ENCODE results near the gene SPANXB1.
"Not testable (repeated sequence)": the region's sequence is repeated elsewhere in the genome, so short reads cannot be mapped to it uniquely, and the experiment has no call there.

Gene SPANXB1, protein sequence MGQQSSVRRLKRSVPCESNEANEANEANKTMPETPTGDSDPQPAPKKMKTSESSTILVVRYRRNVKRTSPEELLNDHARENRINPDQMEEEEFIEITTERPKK
- 0 reads per million in 4 donors for total RNA-seq

DNA sequence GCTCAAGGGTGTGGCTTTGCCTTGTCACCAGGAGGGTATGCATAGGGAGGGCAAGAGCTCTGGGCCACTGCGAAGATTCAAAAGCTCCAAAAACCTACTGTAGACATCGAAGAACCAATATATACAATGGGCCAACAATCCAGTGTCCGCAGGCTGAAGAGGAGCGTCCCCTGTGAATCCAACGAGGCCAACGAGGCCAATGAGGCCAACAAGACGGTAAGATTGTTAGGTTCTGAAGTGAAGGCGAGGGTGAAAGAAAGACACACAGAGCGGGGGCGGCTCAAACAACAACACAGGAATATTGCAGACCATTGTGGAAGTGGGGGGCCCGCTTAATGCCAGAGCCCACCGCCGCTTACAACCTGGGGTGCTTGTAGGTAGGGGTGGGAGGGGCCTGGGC, at the start of gene SPANXB1:
TSS of gene SPANXB1 (plus strand) at position 27 of the 400 bp plus-strand sequence. CDS start at position 127, 100 bp downstream.
- not testable (repeated sequence) for DNase-seq

DNA sequence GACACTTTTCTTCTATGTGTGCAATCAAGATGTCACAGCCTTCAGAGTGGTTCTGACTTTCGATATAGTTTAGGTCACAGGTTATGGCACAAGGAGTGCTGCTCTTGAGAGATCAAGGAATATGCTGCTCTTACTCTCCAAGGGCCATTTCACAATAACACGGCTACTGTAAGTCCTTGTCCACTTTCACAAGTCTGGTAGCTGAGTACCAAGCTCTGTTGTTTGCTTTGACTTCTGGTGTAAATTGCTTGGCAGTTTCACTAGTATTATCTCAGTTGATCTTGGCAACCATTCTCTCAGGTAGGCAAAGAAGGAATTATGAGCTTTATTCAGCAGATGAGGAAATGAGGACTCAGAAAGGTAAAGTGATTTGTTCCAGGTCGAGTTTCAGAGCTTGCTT, 35.4 kb upstream of the SPANXB1 start:
- DNase-seq: no peak

DNA sequence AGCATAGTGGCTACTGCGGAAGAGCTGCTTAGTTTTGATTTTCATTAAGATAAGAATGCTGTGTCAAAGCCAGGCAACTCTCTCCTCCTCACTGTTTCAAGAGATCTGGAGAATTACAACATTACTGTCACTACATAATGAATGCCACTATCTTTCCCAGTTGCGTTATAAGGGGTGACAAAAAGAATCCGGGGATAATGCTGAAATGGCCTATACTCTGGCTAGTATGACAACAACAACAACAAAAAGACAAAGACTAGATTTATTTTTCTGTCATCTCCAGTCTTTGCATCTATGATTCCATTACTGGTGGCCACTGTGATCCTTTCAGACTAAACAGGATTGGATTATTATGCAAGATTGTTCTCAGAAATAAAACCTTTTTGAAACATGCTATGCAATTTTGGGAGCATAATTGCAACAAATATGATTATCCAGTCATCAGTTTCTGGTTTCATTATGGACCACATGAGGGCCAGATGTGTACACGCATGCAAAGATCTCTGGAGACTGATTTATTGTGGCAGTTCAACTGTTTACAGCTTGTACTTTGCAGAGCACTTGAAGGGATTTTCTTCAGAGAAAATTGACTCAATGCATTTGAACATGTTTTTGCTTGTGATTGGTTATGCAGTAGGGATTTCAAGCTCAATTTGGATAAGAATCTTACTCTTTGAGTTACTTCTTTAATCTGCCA, 31.1 kb upstream of the SPANXB1 start:
- no peak for DNase-seq

DNA sequence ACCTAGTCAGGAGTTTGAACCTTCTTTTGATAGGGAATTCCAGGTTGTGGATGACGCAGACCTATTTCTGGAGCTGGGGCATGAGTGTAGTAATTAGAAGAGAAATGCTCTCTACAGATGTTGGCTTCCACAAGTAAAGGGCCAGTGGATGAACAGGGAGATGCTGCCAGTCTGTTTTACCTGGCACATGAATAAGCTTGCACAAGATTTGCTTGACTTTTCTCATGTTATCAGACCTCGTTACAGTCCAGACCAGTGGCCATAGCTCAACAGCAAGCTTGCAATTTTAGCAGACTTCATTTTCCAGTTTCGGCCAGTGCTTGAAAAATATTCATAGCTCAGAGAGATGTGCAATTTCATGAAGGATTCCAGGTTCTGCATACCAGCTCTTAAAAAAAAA, 26.9 kb upstream of the SPANXB1 start:
- no peak for DNase-seq

DNA sequence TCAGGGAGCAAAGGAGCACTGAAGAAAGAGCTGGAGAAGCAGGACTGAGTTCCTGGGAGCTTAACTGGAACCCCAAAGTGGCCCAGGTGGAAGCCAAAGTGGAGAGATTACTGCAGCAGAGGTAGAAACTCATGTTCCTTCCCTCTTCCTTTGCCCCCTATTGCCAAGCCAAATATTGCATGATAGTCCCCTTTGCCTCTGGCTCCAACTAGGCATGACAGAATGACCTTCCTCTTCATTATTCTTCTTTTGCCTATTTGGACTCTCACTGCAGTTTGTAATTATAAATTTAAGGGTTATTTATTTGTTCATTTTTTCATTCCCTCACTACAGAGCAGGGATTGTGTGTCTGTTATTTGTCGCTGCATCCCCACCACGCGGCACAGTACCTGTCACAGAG, 22.1 kb upstream of the SPANXB1 start:
- DNase-seq: no peak

DNA sequence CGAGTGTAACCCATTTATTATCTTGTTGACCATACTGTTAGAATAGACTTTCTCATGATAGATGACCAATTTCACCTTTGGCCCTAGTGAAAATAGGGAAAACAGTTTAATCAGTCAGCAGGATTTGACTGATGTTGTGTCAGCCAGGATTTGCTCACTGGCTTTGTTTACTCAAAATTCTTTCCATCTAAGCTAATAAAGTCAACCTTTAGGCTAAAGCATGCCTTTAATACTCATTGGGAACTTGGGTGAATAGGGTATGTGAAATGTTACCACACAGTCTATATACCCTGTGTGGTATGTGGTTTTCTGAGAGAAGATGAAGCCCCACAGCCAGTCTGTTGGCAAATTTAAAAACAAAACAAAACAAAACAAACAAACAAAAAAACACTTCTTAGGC, 18.7 kb upstream of the SPANXB1 start:
- DNase-seq: no peak

DNA sequence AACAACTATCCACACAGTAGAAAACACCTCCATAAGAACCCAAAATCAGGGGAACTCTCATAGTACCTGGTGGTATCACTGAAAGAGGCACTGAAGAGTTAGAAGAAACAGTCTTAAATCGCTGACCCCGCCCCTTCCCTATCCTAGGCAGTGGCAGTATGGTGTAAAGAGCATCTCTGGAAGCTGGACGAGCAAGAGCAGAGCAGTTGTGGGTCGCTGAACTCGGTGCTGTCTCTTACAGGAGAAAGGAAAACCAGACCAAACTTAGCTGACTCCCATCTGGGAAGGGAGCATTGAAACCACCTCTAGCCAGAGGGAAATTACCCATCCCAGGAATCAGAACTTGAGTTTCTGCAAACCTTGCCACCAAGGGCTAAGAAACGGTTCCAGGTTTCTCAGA, 2.8 kb downstream of the SPANXB1 start:
- DNase-seq: not testable (repeated sequence)

DNA sequence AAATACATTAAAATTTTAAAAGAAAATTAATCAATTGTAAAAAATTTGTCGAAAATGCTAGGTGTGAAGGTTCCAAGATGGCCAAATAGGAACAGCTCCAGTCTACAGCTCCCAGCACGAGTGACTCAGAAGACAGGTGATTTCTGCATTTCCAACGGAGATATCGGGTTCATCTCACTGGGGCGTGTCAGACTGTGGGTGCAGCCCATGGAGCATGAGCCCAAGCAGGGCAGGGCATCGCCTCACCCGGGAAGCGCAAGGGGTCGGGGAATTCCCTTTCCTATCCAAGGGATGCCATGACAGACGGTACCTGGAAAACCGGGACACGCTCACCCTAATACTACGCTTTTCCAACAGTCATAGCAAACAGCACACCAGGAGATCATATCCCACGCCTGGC, 41.9 kb downstream of the SPANXB1 start:
- not testable (repeated sequence) for DNase-seq

DNA sequence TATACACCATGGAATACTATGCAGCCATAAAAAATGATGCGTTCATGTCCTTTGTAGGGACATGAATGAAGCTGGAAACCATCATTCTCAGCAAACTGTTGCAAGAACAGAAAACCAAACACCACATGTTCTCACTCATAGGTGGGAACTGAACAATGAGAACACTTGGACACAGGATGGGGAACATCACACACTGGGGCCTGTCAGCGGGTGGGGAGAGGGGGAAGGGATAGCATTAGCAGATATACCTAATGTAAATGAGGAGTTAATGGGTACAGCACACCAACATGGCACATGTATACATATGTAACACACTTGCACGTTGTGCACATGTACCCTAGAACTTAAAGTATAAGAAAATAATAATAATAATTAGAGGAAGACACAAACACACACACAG, 47.5 kb downstream of the SPANXB1 start:
- DNase-seq: not testable (repeated sequence)

DNA sequence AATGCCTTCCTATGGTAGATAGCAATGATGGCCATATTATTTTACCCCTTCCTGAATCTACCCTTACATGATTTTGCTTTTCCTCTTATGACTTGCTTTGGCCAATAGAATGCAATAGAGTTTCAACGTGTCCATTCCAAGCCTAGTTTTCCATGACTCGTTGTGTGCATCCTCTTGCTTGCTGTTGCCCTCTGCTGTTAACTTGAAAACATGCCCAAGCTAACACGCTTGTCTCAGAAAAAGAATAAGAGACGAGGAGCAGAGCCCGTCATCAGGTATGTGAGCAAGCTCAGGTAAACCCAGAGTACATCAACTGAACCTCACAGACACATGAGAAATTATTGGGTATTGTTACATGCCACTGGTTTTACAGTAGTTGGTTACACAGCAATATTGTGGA, 49.7 kb downstream of the SPANXB1 start:
- not testable (repeated sequence) for DNase-seq

Measured in T-helper 1 cell (primary cell).